A549 (cell line): Measurements from ENCODE around the gene TUT4.

Experiments
- EHMT2 ChIP-seq: fragments of 200-600 bp; sonication (generic); IDR thresholded peaks from 2 replicates; pipeline ENCODE4 v1.6.1; 2016; ENCODE audit warnings: antibody characterized with exemption, low read depth, mild to moderate bottlenecking, moderate library complexity
- ESRRA ChIP-seq: fragments of 150-350 bp; IDR thresholded peaks from 2 replicates; pipeline ENCODE4 v1.6.1; 2014; ENCODE audit warnings: mild to moderate bottlenecking, low read length, borderline replicate concordance
- HOXA7 ChIP-seq: fragments of 250-450 bp; sonication (Bioruptor Pico); IDR thresholded peaks from 2 replicates; pipeline ENCODE4 v1.5.0; 2020; ENCODE audit warnings: mild to moderate bottlenecking, moderate library complexity
- POLR2A ChIP-seq: IDR thresholded peaks from 2 replicates; pipeline ENCODE4 v1.6.1; 2012; ENCODE audit warnings: mild to moderate bottlenecking, low read length
- RCOR1 ChIP-seq: fragments of 150-350 bp; IDR thresholded peaks from 2 replicates; pipeline ENCODE4 v1.6.1; 2014; ENCODE audit warnings: antibody characterized with exemption, low read length, low read depth
- RNF2 ChIP-seq: fragments of 200-600 bp; sonication (generic); IDR thresholded peaks from 2 replicates; pipeline ENCODE4 v1.6.1; 2016; ENCODE audit warnings: low read depth, mild to moderate bottlenecking, antibody characterized with exemption, moderate library complexity, borderline replicate concordance
- SREBF2 ChIP-seq: fragments of 450-650 bp; IDR thresholded peaks from 2 replicates; pipeline ENCODE4 v1.6.1; 2014; ENCODE audit warnings: mild to moderate bottlenecking, moderate library complexity
- TF ChIP-seq, protein P1 (sequence below): fragments of 150-350 bp; IDR thresholded peaks from 2 replicates; pipeline ENCODE4 v1.6.1; 2014; ENCODE audit warnings: low read depth, mild to moderate bottlenecking, low read length
- TF ChIP-seq, protein P2 (sequence below): fragments of >200 bp; sonication (Bioruptor Twin); formaldehyde crosslinking; IDR thresholded peaks from 3 replicates; pipeline ENCODE4 v1.5.1; 2016
- TF ChIP-seq, protein P3 (sequence below): IDR thresholded peaks from 2 replicates; pipeline ENCODE4 v1.6.1; 2012

DNA sequence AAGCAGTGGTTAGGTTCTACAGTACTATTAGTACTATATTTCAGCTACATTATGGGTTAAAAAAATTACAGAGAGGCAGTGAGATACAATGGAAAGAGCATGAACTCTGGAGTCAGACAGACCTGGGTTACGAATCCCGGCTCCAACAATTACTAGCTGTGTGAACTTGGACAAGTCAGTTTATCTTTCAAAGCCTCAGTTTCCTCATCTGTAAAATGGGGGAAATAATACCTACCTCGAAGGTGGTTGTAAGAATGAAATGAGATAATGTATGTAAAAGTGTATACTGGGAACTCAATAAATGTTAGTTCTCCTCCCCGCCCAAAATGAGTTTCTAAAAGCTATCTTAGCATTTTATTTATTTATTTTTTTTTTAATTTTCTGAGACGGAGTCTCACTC, 89.0 kb downstream of the TUT4 start:
- TF ChIP-seq EHMT2 (no peak), POLR2A (no peak), ESRRA (no peak), RNF2 (no peak), HOXA7 (CRISPR knock-in tag) (no peak), RCOR1 (no peak), SREBF2 (no peak)
- TF ChIP-seq, protein P1, sequence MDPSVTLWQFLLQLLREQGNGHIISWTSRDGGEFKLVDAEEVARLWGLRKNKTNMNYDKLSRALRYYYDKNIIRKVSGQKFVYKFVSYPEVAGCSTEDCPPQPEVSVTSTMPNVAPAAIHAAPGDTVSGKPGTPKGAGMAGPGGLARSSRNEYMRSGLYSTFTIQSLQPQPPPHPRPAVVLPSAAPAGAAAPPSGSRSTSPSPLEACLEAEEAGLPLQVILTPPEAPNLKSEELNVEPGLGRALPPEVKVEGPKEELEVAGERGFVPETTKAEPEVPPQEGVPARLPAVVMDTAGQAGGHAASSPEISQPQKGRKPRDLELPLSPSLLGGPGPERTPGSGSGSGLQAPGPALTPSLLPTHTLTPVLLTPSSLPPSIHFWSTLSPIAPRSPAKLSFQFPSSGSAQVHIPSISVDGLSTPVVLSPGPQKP = no peak
- TF ChIP-seq, protein P2, sequence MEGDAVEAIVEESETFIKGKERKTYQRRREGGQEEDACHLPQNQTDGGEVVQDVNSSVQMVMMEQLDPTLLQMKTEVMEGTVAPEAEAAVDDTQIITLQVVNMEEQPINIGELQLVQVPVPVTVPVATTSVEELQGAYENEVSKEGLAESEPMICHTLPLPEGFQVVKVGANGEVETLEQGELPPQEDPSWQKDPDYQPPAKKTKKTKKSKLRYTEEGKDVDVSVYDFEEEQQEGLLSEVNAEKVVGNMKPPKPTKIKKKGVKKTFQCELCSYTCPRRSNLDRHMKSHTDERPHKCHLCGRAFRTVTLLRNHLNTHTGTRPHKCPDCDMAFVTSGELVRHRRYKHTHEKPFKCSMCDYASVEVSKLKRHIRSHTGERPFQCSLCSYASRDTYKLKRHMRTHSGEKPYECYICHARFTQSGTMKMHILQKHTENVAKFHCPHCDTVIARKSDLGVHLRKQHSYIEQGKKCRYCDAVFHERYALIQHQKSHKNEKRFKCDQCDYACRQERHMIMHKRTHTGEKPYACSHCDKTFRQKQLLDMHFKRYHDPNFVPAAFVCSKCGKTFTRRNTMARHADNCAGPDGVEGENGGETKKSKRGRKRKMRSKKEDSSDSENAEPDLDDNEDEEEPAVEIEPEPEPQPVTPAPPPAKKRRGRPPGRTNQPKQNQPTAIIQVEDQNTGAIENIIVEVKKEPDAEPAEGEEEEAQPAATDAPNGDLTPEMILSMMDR = no peak
- TF ChIP-seq, protein P3, sequence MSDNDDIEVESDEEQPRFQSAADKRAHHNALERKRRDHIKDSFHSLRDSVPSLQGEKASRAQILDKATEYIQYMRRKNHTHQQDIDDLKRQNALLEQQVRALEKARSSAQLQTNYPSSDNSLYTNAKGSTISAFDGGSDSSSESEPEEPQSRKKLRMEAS = no peak
